ENCODE data around the gene ZCWPW1.

The ZCWPW1 gene

GRCh38 chr7:100428199-100428966, at the start of gene ZCWPW1:
Gene ZCWPW1 (minus strand): TSS chr7:100428703. CDS start chr7:100420649, 8,054 bp downstream.
- DNase-seq, result peak; percentile 89 to 97 (median 94)

GRCh38 chr7:100477871-100478267, 49.4 kb upstream of the ZCWPW1 start:
- DNase-seq, result no peak

DNA sequence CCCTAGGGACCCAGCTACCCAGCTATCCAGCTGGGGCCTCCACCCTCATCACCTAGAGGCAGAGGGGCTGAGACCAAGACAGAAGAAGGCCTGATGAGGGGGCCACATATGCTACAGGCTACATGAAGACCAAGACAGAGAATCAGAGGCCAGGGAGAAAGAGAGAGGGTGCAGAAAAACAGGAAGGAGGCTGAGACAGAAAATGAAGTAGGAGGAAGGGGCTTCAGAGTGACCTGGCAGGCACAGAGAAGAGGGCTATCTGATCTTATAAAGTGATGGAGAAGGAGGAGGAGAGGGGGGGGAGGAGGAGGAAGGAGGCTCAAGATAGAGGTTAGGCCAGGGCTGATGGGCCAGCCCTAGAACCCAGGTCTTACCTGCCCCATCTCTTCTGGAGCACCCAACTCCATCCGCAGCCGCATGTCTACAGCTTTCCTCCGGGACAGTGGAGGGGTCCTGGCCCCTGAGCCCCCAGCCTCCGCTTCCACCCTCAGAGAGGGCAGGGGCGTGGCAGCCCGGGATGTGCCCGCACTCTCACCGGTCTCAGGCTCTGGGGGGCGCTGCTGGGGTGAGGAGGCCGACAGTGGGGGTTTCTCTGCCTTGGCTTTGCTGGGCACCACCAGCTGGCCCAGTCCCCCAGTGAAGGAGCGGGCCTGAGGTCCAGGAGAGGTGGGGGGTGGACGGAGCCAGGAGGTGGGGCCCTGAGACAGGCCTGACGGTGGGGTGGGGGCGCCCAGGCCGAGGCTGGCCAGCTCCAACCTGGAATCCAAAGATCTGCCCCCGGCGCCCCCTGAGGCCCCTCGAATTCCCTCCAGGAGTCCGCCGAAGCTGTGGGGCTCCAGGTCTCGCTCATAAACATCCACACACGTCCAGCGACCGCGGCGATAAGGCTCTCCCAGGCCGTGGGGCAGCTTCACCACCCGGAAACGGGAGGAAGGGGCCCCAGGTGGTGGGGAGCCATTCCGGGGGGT, 48.7 kb upstream of the ZCWPW1 start:
- DNase-seq, result peak in 2 of 4 experiments; percentile 9 to 21

DNA sequence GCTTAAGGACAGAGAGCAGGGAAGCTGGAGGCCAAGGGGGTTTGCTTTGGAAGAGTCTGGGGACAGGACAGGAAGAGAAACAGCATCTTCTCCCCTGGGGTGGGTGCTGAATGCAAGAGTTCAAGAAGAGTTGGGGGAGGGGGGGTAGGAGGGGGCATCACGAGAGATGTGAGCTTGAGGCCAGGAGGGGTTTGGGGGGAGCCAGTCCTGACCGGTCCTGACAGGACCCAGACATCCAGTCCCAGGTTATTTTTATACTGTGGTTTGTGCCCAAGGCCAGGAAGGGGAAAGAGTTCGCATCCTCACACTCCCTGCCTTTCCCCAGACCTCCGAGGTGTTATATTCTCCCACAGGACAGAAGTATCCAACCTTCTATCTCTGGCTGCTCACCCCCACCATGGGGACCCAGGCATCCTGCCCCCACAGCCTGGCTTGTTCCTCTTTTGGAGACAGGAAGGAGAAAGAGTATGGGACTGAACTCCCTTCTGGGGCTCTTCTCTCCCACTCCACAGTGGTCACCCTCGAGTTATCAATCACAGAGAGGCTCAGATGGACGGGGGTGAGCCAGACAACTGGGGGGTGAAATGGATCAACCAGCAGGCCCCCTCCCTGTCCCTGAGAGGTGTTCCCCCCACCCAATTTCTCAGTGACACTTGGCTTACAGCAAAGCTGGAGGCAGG, 47.7 kb upstream of the ZCWPW1 start:
- DNase-seq, result no peak

DNA sequence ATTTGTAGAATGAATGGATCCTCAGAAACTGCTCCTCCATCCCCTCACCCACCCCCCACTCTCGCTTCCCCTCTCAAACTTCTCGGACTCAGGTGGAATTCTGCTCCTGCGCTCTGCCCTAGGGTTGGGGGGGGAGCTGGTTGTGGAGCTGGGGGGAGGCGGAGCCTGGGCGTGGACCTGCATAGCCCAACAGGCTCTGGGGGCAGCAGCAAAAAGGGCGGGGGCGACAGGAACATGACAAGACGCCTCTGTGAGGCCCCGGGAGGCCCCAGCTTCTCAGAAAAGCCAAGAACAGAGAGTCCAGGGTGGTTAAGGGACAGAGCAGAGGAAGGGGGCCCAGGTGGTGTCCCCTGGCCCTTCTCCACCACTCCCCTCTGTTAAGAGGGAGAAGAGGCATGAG, 47.0 kb upstream of the ZCWPW1 start:
- no peak for DNase-seq

DNA sequence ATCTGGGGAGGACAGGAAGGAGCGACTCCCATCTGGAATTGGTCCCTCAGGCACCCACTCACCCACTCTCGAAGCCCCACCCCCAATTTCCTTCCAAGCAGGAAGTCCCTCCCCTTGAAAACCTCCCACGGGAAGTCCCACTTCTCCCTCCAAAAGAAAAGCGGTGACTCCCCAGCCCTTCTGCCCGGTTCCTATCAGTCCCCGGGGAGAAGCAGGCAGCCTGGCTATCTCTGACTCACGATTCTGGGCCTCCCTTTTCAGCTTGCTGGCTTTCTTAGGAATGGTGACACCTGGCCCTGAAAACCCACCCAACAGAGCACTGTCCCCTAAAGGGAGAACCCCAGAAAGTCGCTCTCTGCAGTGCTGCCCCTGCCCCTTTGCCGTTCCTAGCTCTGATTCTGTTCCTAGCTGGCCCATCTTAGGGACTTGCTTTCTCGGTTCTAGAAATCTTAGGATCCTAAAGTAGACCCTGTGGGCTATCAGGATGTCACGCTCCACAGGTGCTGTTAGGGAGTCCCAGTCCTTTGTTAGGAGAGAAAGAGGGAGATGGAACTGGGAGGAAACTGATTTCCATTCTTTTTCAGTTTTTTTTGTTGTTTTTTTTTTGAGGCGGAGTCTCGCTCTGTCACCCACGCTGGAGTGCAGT, 44.5 kb upstream of the ZCWPW1 start:
- DNase-seq, result no peak

- no peak for DNase-seq
These were observed 43.8 kb upstream of the ZCWPW1 start for GRCh38 chr7:100472121-100472851.

GRCh38 chr7:100471021-100471420, 42.5 kb upstream of the ZCWPW1 start:
- no peak for DNase-seq

GRCh38 chr7:100469227-100470044, 40.9 kb upstream of the ZCWPW1 start:
- peak; percentile 72 to 88 (median 86) for DNase-seq

GRCh38 chr7:100467638-100468373, 39.3 kb upstream of the ZCWPW1 start:
- DNase-seq, result no peak

DNA sequence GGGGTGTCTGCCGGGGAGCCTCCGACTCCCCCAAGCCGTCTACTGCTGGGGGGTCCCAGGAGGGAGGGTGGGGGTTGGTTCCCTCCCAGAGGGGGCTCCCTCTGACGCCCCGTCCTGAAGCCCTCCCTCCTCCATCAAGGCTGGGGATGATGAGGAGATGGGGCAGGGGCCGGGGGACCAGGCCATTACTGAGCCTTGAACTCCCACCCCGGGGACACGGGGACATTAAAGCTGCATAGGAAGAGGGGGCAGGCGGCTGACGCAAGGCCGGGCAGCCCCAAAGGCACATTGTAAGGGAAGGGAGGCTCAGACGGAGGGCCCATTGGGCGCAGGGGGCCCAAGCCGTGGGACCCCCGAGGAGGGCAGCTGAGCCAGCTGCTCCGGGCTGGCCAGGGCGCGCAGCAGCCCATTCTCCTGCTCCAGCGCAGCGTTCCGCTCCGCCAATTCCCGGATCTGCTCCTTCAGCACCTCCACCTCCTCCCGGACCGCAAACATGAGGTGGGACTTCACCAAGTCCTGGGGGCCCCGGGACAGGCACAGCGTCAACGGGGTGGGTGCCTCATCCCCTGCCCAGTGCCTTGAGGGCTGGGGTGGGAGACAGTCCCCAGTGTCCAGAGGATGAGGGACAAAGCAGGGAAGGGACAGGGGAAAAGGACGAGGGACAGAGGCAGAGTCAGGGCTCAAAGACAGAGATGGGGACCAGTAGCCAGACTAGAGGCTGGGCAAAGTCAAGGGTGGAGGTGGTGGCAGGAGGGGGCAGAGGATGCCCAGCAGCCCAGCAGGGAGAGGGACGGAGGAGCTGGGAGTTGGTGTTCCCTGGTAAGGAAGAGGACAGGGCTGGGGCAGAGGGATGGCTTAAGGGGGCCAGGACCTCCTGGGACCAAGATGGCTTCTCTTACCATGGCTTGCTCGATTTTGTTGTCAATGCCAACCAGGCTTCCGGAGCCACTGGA, 38.4 kb upstream of the ZCWPW1 start:
- no peak for DNase-seq

DNA sequence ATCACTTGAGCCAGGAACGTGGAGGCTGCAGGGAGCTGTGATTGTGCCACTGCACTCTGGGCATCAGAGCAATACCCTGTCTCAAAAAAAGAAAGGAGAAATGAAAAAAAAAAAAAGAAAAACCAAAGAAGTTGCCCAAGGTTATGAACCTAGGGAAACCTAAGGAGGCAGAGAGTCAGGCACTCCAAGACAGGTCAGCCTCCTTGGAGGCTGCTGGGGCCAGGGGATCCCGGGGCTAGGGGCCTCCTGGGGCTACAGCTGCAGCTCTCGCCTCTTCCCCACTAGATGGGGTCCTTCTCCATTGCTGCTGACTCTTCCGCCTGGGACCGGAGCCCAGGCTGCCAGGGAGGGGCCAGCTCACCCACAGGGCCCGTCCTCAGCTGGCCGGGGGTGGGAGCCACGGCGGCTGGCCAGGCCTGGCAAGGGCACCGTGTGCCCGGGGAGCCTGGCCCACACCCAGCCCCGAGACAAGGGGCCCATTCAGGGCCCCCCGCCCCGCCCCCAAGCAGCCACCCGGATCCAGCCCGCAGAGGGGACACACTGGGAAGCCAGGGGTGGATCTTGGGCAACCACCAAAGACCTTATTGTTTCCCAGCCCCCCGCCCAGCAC, 37.3 kb upstream of the ZCWPW1 start:
- DNase-seq, result no peak

DNA sequence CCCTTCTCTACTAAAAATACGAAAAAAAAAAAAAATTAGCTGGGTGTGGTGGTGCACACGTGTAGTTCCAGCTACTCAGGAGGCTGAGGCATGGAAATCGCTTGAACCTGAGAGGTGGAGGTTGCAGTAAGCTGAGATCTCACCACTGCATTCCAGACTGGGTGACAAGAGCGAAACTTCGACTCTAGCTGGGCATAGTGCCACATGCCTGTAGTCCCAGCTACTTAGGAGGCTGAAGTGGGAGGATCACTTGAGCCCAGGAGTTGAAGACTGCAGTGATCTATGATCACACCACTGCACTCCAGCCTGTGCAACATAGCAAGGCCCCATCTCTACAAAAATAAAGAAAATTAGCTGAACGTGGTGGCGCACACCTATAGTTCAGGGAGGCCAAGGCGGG, 36.8 kb upstream of the ZCWPW1 start:
- DNase-seq, result no peak

DNA sequence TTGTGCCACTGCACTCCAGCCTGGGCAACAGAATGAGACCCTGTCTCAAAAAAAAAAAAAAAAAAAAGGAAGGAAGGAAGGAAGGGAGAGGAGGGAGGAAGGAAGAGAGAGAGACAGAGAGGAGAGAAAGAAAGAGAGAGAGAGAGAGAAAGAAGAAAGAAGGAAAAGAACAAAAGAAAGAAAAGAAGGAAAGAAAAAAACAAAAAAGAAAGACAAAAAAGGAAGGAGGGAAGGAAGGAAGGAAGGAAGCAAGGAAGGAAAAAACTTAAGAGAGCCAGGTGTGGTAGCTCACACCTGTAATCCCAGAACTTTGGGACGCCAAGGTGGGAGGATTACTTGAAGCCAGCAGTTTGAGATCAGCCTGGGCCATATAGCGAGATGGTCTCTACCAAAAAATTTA, 36.3 kb upstream of the ZCWPW1 start:
- no peak for DNase-seq

DNA sequence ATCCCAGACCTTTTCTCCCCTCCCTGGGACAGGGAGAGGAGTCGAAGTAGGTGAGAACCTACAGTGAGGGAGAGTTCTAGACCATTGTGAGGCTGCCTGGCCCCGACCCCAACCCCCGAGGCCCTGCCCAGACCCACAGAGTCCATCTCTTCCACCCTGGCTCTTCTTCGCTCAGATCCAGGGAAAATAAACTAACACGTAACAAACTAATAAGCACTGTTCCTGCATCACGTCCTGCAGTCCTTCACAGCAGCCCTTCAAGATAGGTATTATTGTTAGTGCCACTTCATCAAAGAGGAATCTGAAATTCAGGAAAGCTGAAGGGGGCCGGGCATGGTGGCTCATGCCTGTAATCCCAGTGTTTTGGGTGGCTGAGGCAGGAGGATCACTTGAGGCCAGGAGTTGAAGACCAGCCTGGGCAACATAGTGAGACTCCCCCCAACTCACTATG, 35.7 kb upstream of the ZCWPW1 start, which contains the start of gene SPACDR:
SPACDR (minus strand) TSS at position 51 of the 451 bp plus-strand sequence. CDS start 235 bp downstream, outside the sequence.
- no peak for DNase-seq

DNA sequence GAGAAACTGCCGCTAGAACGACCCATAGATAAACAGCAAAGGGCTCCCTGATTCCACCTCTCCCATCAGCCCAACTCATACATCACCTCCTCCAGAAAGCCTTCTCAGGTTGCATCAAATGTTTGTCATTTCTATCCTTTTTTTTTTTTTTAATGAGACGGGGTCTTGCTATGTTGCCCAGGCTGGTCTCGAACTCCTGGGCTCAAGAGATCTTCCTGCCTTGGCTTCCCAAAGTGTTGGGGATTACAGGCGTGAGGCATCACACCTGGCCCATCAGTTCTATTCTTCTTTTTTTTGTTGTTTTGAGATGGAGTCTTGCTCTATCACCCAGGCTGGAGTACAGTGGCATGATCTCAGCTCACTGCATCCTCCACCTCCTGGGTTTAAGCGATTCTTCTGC, 28.5 kb upstream of the ZCWPW1 start:
- DNase-seq, result no peak

DNA sequence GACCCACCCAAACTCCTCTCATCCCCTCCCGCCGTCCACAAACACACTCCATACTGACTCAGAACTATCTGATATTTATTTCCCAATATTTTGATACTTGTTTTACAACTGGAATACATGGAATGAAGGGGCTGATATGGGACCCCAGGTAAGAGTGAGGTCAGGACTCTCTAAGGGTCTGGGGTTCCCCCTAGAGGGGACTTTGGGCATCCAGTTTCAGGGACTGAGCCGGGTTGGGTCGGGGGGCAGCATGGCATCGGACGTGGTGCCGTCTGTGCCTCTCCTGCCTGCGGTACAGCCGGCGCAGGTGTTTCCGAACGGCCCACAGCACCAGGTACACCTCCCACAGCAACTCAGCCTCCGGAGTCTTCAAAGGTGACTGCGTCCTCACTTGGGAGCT, 28.1 kb upstream of the ZCWPW1 start:
- DNase-seq, result no peak

DNA sequence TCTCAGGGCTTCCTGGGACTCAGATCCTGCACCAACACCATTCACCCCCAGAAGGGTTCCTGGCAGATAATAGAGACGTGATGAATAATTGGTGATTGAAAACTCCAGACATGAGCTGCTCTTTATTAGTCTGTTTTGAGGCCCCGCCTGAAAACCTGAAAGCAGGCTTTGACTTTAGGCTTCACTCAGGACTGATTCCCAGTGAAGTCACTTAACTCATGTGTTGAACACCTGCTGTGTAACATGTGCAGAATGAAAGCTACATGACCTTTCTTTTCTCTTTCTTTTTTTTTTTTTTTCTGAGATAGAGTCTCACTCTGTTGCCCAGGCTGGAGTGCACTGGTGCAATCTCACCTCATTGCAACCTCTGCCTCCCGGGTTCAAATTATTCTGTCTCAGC, 26.7 kb upstream of the ZCWPW1 start:
- DNase-seq, result no peak

Measured in activated naive CD4-positive, alpha-beta T cell (primary cell).